AG09309 (cell line): ENCODE results near the gene HERC2.

ENCODE experiments used
- DNase-seq: peaks from one replicate; pipeline ENCODE4 v3.0.0-alpha.2; 2010; ENCODE audit warnings: low read depth
- H3K4me3 ChIP-seq: 2 replicates; pipeline ENCODE4 v1.5.1; 2011; ENCODE audit warnings: mild to moderate bottlenecking, low read depth, low read length, moderate library complexity; ENCODE audit not compliant: control insufficient read depth
- CTCF ChIP-seq: IDR thresholded peaks from 2 replicates; pipeline ENCODE4 v1.5.1; 2011; ENCODE audit warnings: mild to moderate bottlenecking, low read depth, low read length, inconsistent platforms; ENCODE audit not compliant: insufficient read depth, control insufficient read depth; ENCODE audit errors: missing control alignments

Gene HERC2

GRCh38 chr15:28101201-28101600, 220.8 kb downstream of the HERC2 start:
- TF ChIP-seq CTCF, result no peak
- no peak overlapping the region for H3K4me3 ChIP-seq
- DNase-seq, result no peak

GRCh38 chr15:28100516-28101195, 221.3 kb downstream of the HERC2 start:
- H3K4me3 ChIP-seq, result no peak overlapping the region
- no peak for TF ChIP-seq CTCF
- DNase-seq, result no peak

GRCh38 chr15:28099555-28100140, 222.3 kb downstream of the HERC2 start:
- H3K4me3 ChIP-seq, result no peak overlapping the region
- no peak for TF ChIP-seq CTCF
- DNase-seq, result no peak

GRCh38 chr15:28098766-28099554, 223.0 kb downstream of the HERC2 start, which contains the start of gene OCA2:
OCA2 (minus strand) TSS chr15:28099315; CDS start chr15:28081874, 17,441 bp downstream.
- TF ChIP-seq CTCF, result peak; percentile 15
- DNase-seq, result no peak
- H3K4me3 ChIP-seq, result no peak within 1 kb of the TSS

- H3K4me3 ChIP-seq, result no peak overlapping the region
- no peak for DNase-seq
- no peak for TF ChIP-seq CTCF
Measured at GRCh38 chr15:28098360-28098765, 223.6 kb downstream of the HERC2 start.

GRCh38 chr15:28097656-28098359, 224.2 kb downstream of the HERC2 start:
- no peak for TF ChIP-seq CTCF
- no peak overlapping the region for H3K4me3 ChIP-seq
- DNase-seq, result no peak
